ENCODE data around the gene KIR2DL1.
"Not testable (repeated sequence)": the region's sequence is repeated elsewhere in the genome, so short reads cannot be mapped to it uniquely, and the experiment has no call there.

KIR2DL1 gene

GRCh38 chr19:54788154-54788553, 18.6 kb downstream of the KIR2DL1 start:
- H3K79me2 ChIP-seq (ENCODE audit: control insufficient read depth, insufficient read depth, low read length); H4K8ac ChIP-seq (ENCODE audit: low read depth, low read length); H3K36me3 ChIP-seq (ENCODE audit: control insufficient read depth, insufficient read depth, low read length); H4K5ac ChIP-seq (ENCODE audit: low read length); H2AK5ac ChIP-seq (ENCODE audit: low read length); H2BK5ac ChIP-seq (ENCODE audit: low read length); H3K18ac ChIP-seq (ENCODE audit: low read length); H3K4me3 ChIP-seq (ENCODE audit: low read length); DNase-seq; H3K4ac ChIP-seq (ENCODE audit: low read depth, low read length); H3K27ac ChIP-seq (ENCODE audit: low read depth, low read length); H3K56ac ChIP-seq (ENCODE audit: low read length); H2BK15ac ChIP-seq (replicated peaks; ENCODE audit: low read depth); H3K9ac ChIP-seq (ENCODE audit: low read length); H3K79me1 ChIP-seq (ENCODE audit: low read length); H2BK120ac ChIP-seq (ENCODE audit: low read depth, low read length); H3K4me1 ChIP-seq (ENCODE audit: control insufficient read depth, low read depth, low read length); H3K4me2 ChIP-seq (ENCODE audit: low read length); H3K23ac ChIP-seq (ENCODE audit: low read length); H3K27me3 ChIP-seq (ENCODE audit: insufficient read depth, low read length, poor library complexity): not testable (repeated sequence)
- no CpG with 5 or more reads among the region's 6 CpGs for WGBS (ENCODE audit: extremely low coverage, insufficient coverage, low lambda C conversion rate)

GRCh38 chr19:54790711-54791110, 21.1 kb downstream of the KIR2DL1 start:
- H3K4ac ChIP-seq (ENCODE audit: low read depth, low read length), result no peak overlapping the region
- no peaks in the 10 kb centered on the region for H3K27me3 ChIP-seq (ENCODE audit: insufficient read depth, low read length, poor library complexity)
- no peak overlapping the region for H4K8ac ChIP-seq (ENCODE audit: low read depth, low read length)
- no peaks in the 10 kb centered on the region for H3K79me2 ChIP-seq (ENCODE audit: control insufficient read depth, insufficient read depth, low read length)
- H2BK15ac ChIP-seq (replicated peaks; ENCODE audit: low read depth), result no peak overlapping the region
- H4K5ac ChIP-seq (ENCODE audit: low read length), result no peak overlapping the region
- H3K27ac ChIP-seq (ENCODE audit: low read depth, low read length), result no peak overlapping the region
- H3K4me1 ChIP-seq (ENCODE audit: control insufficient read depth, low read depth, low read length), result no peaks in the 10 kb centered on the region
- H3K79me1 ChIP-seq (ENCODE audit: low read length), result no peaks in the 10 kb centered on the region
- no CpG with 5 or more reads among the region's 5 CpGs for WGBS (ENCODE audit: extremely low coverage, insufficient coverage, low lambda C conversion rate)
- H3K4me2 ChIP-seq (ENCODE audit: low read length), result no peak overlapping the region
- no peak overlapping the region for H3K4me3 ChIP-seq (ENCODE audit: low read length)
- H2AK5ac ChIP-seq (ENCODE audit: low read length), result no peak overlapping the region
- H3K36me3 ChIP-seq (ENCODE audit: control insufficient read depth, insufficient read depth, low read length), result no peaks in the 10 kb centered on the region
- H3K9ac ChIP-seq (ENCODE audit: low read length), result no peak overlapping the region
- H3K18ac ChIP-seq (ENCODE audit: low read length), result no peak overlapping the region
- no peak overlapping the region for H2BK120ac ChIP-seq (ENCODE audit: low read depth, low read length)
- no peak overlapping the region for H3K56ac ChIP-seq (ENCODE audit: low read length)
- no peak for DNase-seq
- no peak overlapping the region for H2BK5ac ChIP-seq (ENCODE audit: low read length)
- no peak overlapping the region for H3K23ac ChIP-seq (ENCODE audit: low read length)

- no peaks in the 10 kb centered on the region for H3K79me1 ChIP-seq (ENCODE audit: low read length)
- no peak overlapping the region for H4K5ac ChIP-seq (ENCODE audit: low read length)
- no peak overlapping the region for H3K4ac ChIP-seq (ENCODE audit: low read depth, low read length)
- H3K79me2 ChIP-seq (ENCODE audit: control insufficient read depth, insufficient read depth, low read length), result no peaks in the 10 kb centered on the region
- no peaks in the 10 kb centered on the region for H3K36me3 ChIP-seq (ENCODE audit: control insufficient read depth, insufficient read depth, low read length)
- H3K27me3 ChIP-seq (ENCODE audit: insufficient read depth, low read length, poor library complexity), result no peaks in the 10 kb centered on the region
- no peak overlapping the region for H2BK120ac ChIP-seq (ENCODE audit: low read depth, low read length)
- no peak overlapping the region for H3K23ac ChIP-seq (ENCODE audit: low read length)
- no peak overlapping the region for H2AK5ac ChIP-seq (ENCODE audit: low read length)
- no peak overlapping the region for H3K27ac ChIP-seq (ENCODE audit: low read depth, low read length)
- H3K9ac ChIP-seq (ENCODE audit: low read length), result no peak overlapping the region
- DNase-seq, result no peak
- H3K4me1 ChIP-seq (ENCODE audit: control insufficient read depth, low read depth, low read length), result no peaks in the 10 kb centered on the region
- no peak overlapping the region for H3K18ac ChIP-seq (ENCODE audit: low read length)
- H3K4me3 ChIP-seq (ENCODE audit: low read length), result no peak overlapping the region
- H3K56ac ChIP-seq (ENCODE audit: low read length), result no peak overlapping the region
- H2BK15ac ChIP-seq (replicated peaks; ENCODE audit: low read depth), result no peak overlapping the region
- no peak overlapping the region for H3K4me2 ChIP-seq (ENCODE audit: low read length)
- H4K8ac ChIP-seq (ENCODE audit: low read depth, low read length), result no peak overlapping the region
- no peak overlapping the region for H2BK5ac ChIP-seq (ENCODE audit: low read length)
- no CpG with 5 or more reads among the region's 6 CpGs for WGBS (ENCODE audit: extremely low coverage, insufficient coverage, low lambda C conversion rate)
Observed at GRCh38 chr19:54791476-54791875, 21.9 kb downstream of the KIR2DL1 start.

- Histone ChIP-seq H3K18ac (ENCODE audit: low read length) (no peak overlapping the region), H3K23ac (ENCODE audit: low read length) (no peak overlapping the region), H3K79me2 (ENCODE audit: control insufficient read depth, insufficient read depth, low read length) (no peaks in the 10 kb centered on the region), H3K27me3 (ENCODE audit: insufficient read depth, low read length, poor library complexity) (no peaks in the 10 kb centered on the region), H3K4ac (ENCODE audit: low read depth, low read length) (no peak overlapping the region), H2BK120ac (ENCODE audit: low read depth, low read length) (no peak overlapping the region), H3K36me3 (ENCODE audit: control insufficient read depth, insufficient read depth, low read length) (no peaks in the 10 kb centered on the region), H3K27ac (ENCODE audit: low read depth, low read length) (no peak overlapping the region), H2BK15ac (replicated peaks; ENCODE audit: low read depth) (no peak overlapping the region), H4K5ac (ENCODE audit: low read length) (no peak overlapping the region), H3K56ac (ENCODE audit: low read length) (no peak overlapping the region), H3K79me1 (ENCODE audit: low read length) (no peaks in the 10 kb centered on the region), H2AK5ac (ENCODE audit: low read length) (no peak overlapping the region), H3K4me1 (ENCODE audit: control insufficient read depth, low read depth, low read length) (no peaks in the 10 kb centered on the region), H3K4me3 (ENCODE audit: low read length) (no peak overlapping the region), H3K9ac (ENCODE audit: low read length) (no peak overlapping the region), H3K4me2 (ENCODE audit: low read length) (no peak overlapping the region), H2BK5ac (ENCODE audit: low read length) (no peak overlapping the region), H4K8ac (ENCODE audit: low read depth, low read length) (no peak overlapping the region)
- DNase-seq, result no peak
- WGBS (ENCODE audit: extremely low coverage, insufficient coverage, low lambda C conversion rate), result no CpG with 5 or more reads among the region's 8 CpGs
Observed at GRCh38 chr19:54792814-54793213, 23.2 kb downstream of the KIR2DL1 start.

GRCh38 chr19:54795758-54796157, 26.2 kb downstream of the KIR2DL1 start:
- H3K4me2 ChIP-seq (ENCODE audit: low read length), result no peak overlapping the region
- no peak overlapping the region for H3K23ac ChIP-seq (ENCODE audit: low read length)
- no peaks in the 10 kb centered on the region for H3K36me3 ChIP-seq (ENCODE audit: control insufficient read depth, insufficient read depth, low read length)
- H3K18ac ChIP-seq (ENCODE audit: low read length), result no peak overlapping the region
- H4K8ac ChIP-seq (ENCODE audit: low read depth, low read length), result no peak overlapping the region
- no peak overlapping the region for H2BK15ac ChIP-seq (replicated peaks; ENCODE audit: low read depth)
- H3K4me3 ChIP-seq (ENCODE audit: low read length), result no peak overlapping the region
- no peak overlapping the region for H3K4ac ChIP-seq (ENCODE audit: low read depth, low read length)
- H2BK5ac ChIP-seq (ENCODE audit: low read length), result no peak overlapping the region
- no peak overlapping the region for H2AK5ac ChIP-seq (ENCODE audit: low read length)
- no peaks in the 10 kb centered on the region for H3K27me3 ChIP-seq (ENCODE audit: insufficient read depth, low read length, poor library complexity)
- no peaks in the 10 kb centered on the region for H3K79me1 ChIP-seq (ENCODE audit: low read length)
- H3K4me1 ChIP-seq (ENCODE audit: control insufficient read depth, low read depth, low read length), result no peaks in the 10 kb centered on the region
- no peak overlapping the region for H2BK120ac ChIP-seq (ENCODE audit: low read depth, low read length)
- no peak for DNase-seq
- no peak overlapping the region for H3K27ac ChIP-seq (ENCODE audit: low read depth, low read length)
- no peak overlapping the region for H3K9ac ChIP-seq (ENCODE audit: low read length)
- no peak overlapping the region for H3K56ac ChIP-seq (ENCODE audit: low read length)
- H4K5ac ChIP-seq (ENCODE audit: low read length), result no peak overlapping the region
- H3K79me2 ChIP-seq (ENCODE audit: control insufficient read depth, insufficient read depth, low read length), result no peaks in the 10 kb centered on the region
- WGBS (ENCODE audit: extremely low coverage, insufficient coverage, low lambda C conversion rate), result no CpG with 5 or more reads among the region's 1 CpG

- Histone ChIP-seq H3K9ac (ENCODE audit: low read length) (no peak within 1 kb of the TSS), H3K79me1 (ENCODE audit: low read length) (no peaks in the 10 kb centered on the region), H3K4me3 (ENCODE audit: low read length) (no peak within 1 kb of the TSS), H4K5ac (ENCODE audit: low read length) (no peak within 1 kb of the TSS), H3K79me2 (ENCODE audit: control insufficient read depth, insufficient read depth, low read length) (no peaks in the 10 kb centered on the region), H2BK15ac (replicated peaks; ENCODE audit: low read depth) (no peak within 1 kb of the TSS), H4K8ac (ENCODE audit: low read depth, low read length) (no peak within 1 kb of the TSS), H3K18ac (ENCODE audit: low read length) (no peak within 1 kb of the TSS), H3K36me3 (ENCODE audit: control insufficient read depth, insufficient read depth, low read length) (no peaks in the 10 kb centered on the region), H3K4me2 (ENCODE audit: low read length) (no peak within 1 kb of the TSS), H3K4me1 (ENCODE audit: control insufficient read depth, low read depth, low read length) (no peaks in the 10 kb centered on the region), H2AK5ac (ENCODE audit: low read length) (no peak within 1 kb of the TSS), H3K27ac (ENCODE audit: low read depth, low read length) (no peak within 1 kb of the TSS), H2BK5ac (ENCODE audit: low read length) (no peak within 1 kb of the TSS), H3K56ac (ENCODE audit: low read length) (no peak within 1 kb of the TSS), H3K4ac (ENCODE audit: low read depth, low read length) (no peak within 1 kb of the TSS), H2BK120ac (ENCODE audit: low read depth, low read length) (no peak within 1 kb of the TSS), H3K27me3 (ENCODE audit: insufficient read depth, low read length, poor library complexity) (no peaks in the 10 kb centered on the region), H3K23ac (ENCODE audit: low read length) (no peak within 1 kb of the TSS)
- no peak for DNase-seq
- WGBS (ENCODE audit: extremely low coverage, insufficient coverage, low lambda C conversion rate), result no CpG with 5 or more reads among the region's 10 CpGs
Observed at GRCh38 chr19:54803410-54803809, 33.8 kb downstream of the KIR2DL1 start, which contains the start of gene KIR2DL4. TSS of gene KIR2DL4 (plus strand) at chr19:54803610. CDS start at chr19:54803652, 42 bp downstream.

Measured in mesendoderm (in vitro differentiated cells).